Neural progenitor cell (in vitro differentiated cells): Measurements from ENCODE around the gene POM121L2. TPM values are rescaled to one million over a fixed set of nuclear protein-coding genes. Genes with fewer than 3 reads are reported as not detected.
A peak's percentile ranks its signal among the peaks of the same experiment; 100 is the strongest.

Source experiments
- DNase-seq: peaks from one replicate; pipeline ENCODE4 v3.0.0-alpha.2; 2016; ENCODE audit warnings: low spot score
- H2AFZ ChIP-seq: fragments of 200-600 bp; sonication (generic); replicated peaks from 2 replicates; pipeline ENCODE4 v1.6.1; 2016; ENCODE audit warnings: antibody characterized with exemption
- H3F3A ChIP-seq: fragments of 200-600 bp; sonication (generic); 2 replicates; pipeline ENCODE4 v1.6.1; 2016; ENCODE audit warnings: antibody characterized with exemption, low read depth
- H3K27ac ChIP-seq: fragments of 200-600 bp; sonication (generic); 2 replicates; pipeline ENCODE4 v1.5.1; 2016; ENCODE audit warnings: mild to moderate bottlenecking
- H3K27me3 ChIP-seq: fragments of 200-600 bp; sonication (generic); 2 replicates; pipeline ENCODE4 v1.6.1; 2016; ENCODE audit warnings: mild to moderate bottlenecking, moderate library complexity
- H3K36me3 ChIP-seq: fragments of 200-600 bp; sonication (generic); 2 replicates; pipeline ENCODE4 v1.5.1; 2016
- H3K4me1 ChIP-seq: fragments of 200-600 bp; sonication (generic); 2 replicates; pipeline ENCODE4 v1.6.1; 2016; ENCODE audit warnings: mixed run types
- H3K4me2 ChIP-seq: fragments of 200-600 bp; sonication (generic); 2 replicates; pipeline ENCODE4 v1.6.1; 2016
- H3K4me3 ChIP-seq: fragments of 200-600 bp; sonication (generic); 2 replicates; pipeline ENCODE4 v1.5.1; 2016
- H3K79me2 ChIP-seq: fragments of 200-600 bp; sonication (generic); 2 replicates; pipeline ENCODE4 v1.6.1; 2016; ENCODE audit warnings: low read depth
- H3K9ac ChIP-seq: fragments of 200-600 bp; sonication (generic); 2 replicates; pipeline ENCODE4 v1.6.1; 2016
- H3K9me3 ChIP-seq: fragments of 200-600 bp; sonication (generic); 2 replicates; pipeline ENCODE4 v1.5.1; 2016; ENCODE audit warnings: low read depth
- H4K20me1 ChIP-seq: fragments of 200-600 bp; sonication (generic); 2 replicates; pipeline ENCODE4 v1.6.1; 2016; ENCODE audit warnings: low read depth
- H3K27ac Mint-ChIP-seq: 3 replicates; pipeline ENCODE4 v1.8.0; 2021; ENCODE audit warnings: mixed read lengths
- H3K27me3 Mint-ChIP-seq: 2 replicates; pipeline ENCODE4 v1.8.0; 2022; ENCODE audit warnings: low read depth, mild to moderate bottlenecking, inconsistent platforms, moderate library complexity, mixed read lengths; ENCODE audit not compliant: insufficient read depth
- H3K36me3 Mint-ChIP-seq: 3 replicates; pipeline ENCODE4 v1.8.0; 2021; ENCODE audit warnings: mixed read lengths
- H3K4me1 Mint-ChIP-seq: 3 replicates; pipeline ENCODE4 v1.8.0; 2021; ENCODE audit warnings: mixed read lengths
- H3K4me3 Mint-ChIP-seq: 3 replicates; pipeline ENCODE4 v1.8.0; 2021; ENCODE audit warnings: mild to moderate bottlenecking, moderate library complexity, mixed read lengths
- H3K9me3 Mint-ChIP-seq: 3 replicates; pipeline ENCODE4 v1.8.0; 2020; ENCODE audit warnings: mixed read lengths
- EZH2 ChIP-seq: fragments of 200-600 bp; sonication (generic); IDR thresholded peaks from 2 replicates; pipeline ENCODE4 v1.6.1; 2017; ENCODE audit warnings: antibody characterized with exemption, mild to moderate bottlenecking, moderate library complexity
- EZH2phosphoT487 ChIP-seq: fragments of 200-600 bp; sonication (generic); IDR thresholded peaks from 2 replicates; pipeline ENCODE4 v1.6.1; 2017; ENCODE audit warnings: antibody characterized with exemption
- total RNA-seq: library from RNA; depleted of rRNA; stranded (reverse); fragments of >200 nt; gene quantifications from 2 replicates; pipeline ENCODE4 v1.2.3, GENCODE V29; 2015; ENCODE audit warnings: low replicate concordance
- TF ChIP-seq, protein P1 (sequence below): fragments of 200-600 bp; sonication (generic); IDR thresholded peaks from 2 replicates; pipeline ENCODE4 v1.5.1; 2017; ENCODE audit warnings: antibody characterized with exemption, mild to moderate bottlenecking

The POM121L2 gene
- total RNA-seq, 1 donor from 2014 or later = not detected

DNA sequence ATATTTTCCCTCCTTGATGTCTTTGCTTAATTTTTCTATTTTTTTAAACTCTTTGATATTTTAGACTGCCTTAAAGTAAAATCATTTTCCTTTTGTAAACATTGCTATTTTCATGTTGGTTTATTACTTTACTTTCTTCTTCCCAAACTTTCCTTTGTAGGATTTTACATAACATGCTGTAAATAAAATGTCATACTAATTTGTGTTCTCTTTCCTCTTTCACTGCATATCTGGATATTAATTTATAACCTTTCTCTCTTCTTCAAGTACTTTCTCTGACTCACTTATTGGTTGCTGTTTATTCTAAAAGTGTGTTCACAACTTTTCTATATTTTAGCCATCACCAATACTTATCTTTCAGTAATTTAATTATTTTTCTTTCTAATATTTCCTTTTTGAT, 9.3 kb upstream of the POM121L2 start:
- no peak overlapping the region for H3K27ac ChIP-seq
- no peaks in the 10 kb centered on the region for H3K36me3 ChIP-seq
- no peaks in the 10 kb centered on the region for H3F3A ChIP-seq
- no peak overlapping the region for H3K9ac ChIP-seq
- no peak overlapping the region for H3K4me2 ChIP-seq
- no peak overlapping the region for H3K27ac Mint-ChIP-seq
- no peak overlapping the region for H2AFZ ChIP-seq
- no peaks in the 10 kb centered on the region for H3K4me1 ChIP-seq
- H3K36me3 Mint-ChIP-seq = no peaks in the 10 kb centered on the region
- no peak for DNase-seq
- H3K4me3 Mint-ChIP-seq = no peak overlapping the region
- H3K27me3 Mint-ChIP-seq = peaks cover 2% of the 10 kb centered on the region
- TF ChIP-seq EZH2phosphoT487 = no peak
- TF ChIP-seq, protein P1, sequence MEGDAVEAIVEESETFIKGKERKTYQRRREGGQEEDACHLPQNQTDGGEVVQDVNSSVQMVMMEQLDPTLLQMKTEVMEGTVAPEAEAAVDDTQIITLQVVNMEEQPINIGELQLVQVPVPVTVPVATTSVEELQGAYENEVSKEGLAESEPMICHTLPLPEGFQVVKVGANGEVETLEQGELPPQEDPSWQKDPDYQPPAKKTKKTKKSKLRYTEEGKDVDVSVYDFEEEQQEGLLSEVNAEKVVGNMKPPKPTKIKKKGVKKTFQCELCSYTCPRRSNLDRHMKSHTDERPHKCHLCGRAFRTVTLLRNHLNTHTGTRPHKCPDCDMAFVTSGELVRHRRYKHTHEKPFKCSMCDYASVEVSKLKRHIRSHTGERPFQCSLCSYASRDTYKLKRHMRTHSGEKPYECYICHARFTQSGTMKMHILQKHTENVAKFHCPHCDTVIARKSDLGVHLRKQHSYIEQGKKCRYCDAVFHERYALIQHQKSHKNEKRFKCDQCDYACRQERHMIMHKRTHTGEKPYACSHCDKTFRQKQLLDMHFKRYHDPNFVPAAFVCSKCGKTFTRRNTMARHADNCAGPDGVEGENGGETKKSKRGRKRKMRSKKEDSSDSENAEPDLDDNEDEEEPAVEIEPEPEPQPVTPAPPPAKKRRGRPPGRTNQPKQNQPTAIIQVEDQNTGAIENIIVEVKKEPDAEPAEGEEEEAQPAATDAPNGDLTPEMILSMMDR = no peak
- TF ChIP-seq EZH2 = no peak
- H3K4me1 Mint-ChIP-seq = peaks cover 6% of the 10 kb centered on the region
- H4K20me1 ChIP-seq = no peaks in the 10 kb centered on the region
- no peaks in the 10 kb centered on the region for H3K79me2 ChIP-seq
- no peak overlapping the region for H3K4me3 ChIP-seq
- no peaks in the 10 kb centered on the region for H3K9me3 Mint-ChIP-seq
- peaks cover 19% of the 10 kb centered on the region for H3K27me3 ChIP-seq
- H3K9me3 ChIP-seq = no peaks in the 10 kb centered on the region

DNA sequence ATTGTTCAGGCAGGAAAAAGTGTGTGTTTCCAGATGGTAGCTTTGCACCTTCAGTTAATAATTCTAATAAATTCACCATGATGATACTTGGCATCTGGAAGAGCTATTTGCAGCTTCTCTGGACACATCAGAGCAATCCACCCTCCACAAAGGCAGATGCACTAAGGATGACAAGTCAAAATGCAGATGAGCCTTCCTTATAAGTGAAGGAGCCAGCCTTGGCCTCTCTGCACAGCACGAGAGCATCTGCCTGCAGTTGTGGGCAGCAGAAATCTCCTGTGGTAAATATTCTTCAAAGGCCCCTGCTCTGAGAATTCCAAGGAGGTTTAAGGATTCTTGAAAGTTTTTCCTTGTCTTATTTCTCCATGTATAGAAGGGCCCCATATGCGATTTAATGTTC, 6.9 kb upstream of the POM121L2 start:
- Histone ChIP-seq H3K4me1 (no peaks in the 10 kb centered on the region), H4K20me1 (no peaks in the 10 kb centered on the region), H3K36me3 (no peaks in the 10 kb centered on the region), H3K27me3 (peaks cover 23% of the 10 kb centered on the region), H3K9ac (no peak overlapping the region), H3K4me2 (no peak overlapping the region), H3K4me3 (no peak overlapping the region), H3F3A (no peaks in the 10 kb centered on the region), H3K27ac (no peak overlapping the region), H3K9me3 (no peaks in the 10 kb centered on the region), H3K79me2 (no peaks in the 10 kb centered on the region), H2AFZ (no peak overlapping the region)
- Mint-ChIP-seq H3K4me1 (peaks cover 6% of the 10 kb centered on the region), H3K9me3 (peaks cover 2% of the 10 kb centered on the region), H3K27ac (no peak overlapping the region), H3K27me3 (peaks cover 2% of the 10 kb centered on the region), H3K36me3 (no peaks in the 10 kb centered on the region), H3K4me3 (no peak overlapping the region)
- no peak for TF ChIP-seq EZH2phosphoT487
- TF ChIP-seq EZH2 = no peak
- TF ChIP-seq, protein P1 = no peak
- no peak for DNase-seq

DNA sequence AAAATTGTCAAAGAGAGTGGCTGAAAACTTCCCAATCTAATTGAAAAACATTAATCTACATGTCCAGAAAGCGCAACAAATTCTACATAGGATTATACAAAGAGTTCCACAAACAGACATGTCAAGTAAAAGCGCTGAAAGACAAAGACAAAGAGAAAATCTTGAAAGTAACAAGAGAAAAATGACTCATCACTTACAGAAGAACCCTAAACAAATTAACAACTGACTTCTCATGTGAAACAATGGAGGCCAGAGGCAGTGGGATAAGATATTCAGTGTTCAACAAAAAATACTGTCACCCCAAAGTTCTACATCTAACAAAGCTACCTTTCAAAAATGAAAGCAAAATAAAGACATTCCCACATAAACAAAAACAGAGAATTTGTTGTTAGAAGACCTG, 2.0 kb upstream of the POM121L2 start:
- Histone ChIP-seq H3K36me3 (no peaks in the 10 kb centered on the region), H3F3A (no peaks in the 10 kb centered on the region), H3K27me3 (peaks cover 72% of the 10 kb centered on the region), H2AFZ (no peak overlapping the region), H3K4me1 (peaks cover 3% of the 10 kb centered on the region), H3K4me3 (no peak overlapping the region), H3K27ac (no peak overlapping the region), H3K79me2 (no peaks in the 10 kb centered on the region), H3K4me2 (no peak overlapping the region), H4K20me1 (no peaks in the 10 kb centered on the region), H3K9ac (no peak overlapping the region), H3K9me3 (no peaks in the 10 kb centered on the region)
- no peak for DNase-seq
- TF ChIP-seq EZH2phosphoT487 (no peak), EZH2 (no peak)
- TF ChIP-seq, protein P1 = no peak
- Mint-ChIP-seq H3K9me3 (peaks cover 14% of the 10 kb centered on the region), H3K27me3 (peaks cover 25% of the 10 kb centered on the region), H3K4me1 (peaks cover 6% of the 10 kb centered on the region), H3K27ac (no peak overlapping the region), H3K4me3 (no peak overlapping the region), H3K36me3 (no peaks in the 10 kb centered on the region)

DNA sequence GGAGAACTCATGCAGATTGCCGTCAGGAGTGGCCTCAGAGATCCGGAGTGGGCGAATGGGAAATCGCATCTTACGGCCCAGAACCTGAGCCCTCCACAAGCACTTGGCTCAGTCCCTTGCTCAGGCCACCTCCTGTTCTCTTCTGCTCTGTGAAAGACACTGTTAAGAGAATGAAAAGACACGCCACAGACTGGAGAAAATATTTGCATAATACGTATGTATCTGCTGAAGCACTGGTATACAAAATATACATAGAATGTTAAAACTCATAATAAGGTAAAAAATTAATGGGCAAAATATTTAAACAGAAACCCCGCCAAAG, 838 bp upstream of the POM121L2 start:
- Histone ChIP-seq H3F3A (no peaks in the 10 kb centered on the region), H3K4me1 (peaks cover 3% of the 10 kb centered on the region), H4K20me1 (no peaks in the 10 kb centered on the region), H3K27ac (no peak overlapping the region), H2AFZ (no peak overlapping the region), H3K4me2 (peak overlapping the region; percentile 85), H3K4me3 (peak overlapping the region; percentile 71), H3K27me3 (peaks cover 84% of the 10 kb centered on the region), H3K36me3 (no peaks in the 10 kb centered on the region), H3K9me3 (no peaks in the 10 kb centered on the region), H3K79me2 (no peaks in the 10 kb centered on the region), H3K9ac (no peak overlapping the region)
- TF ChIP-seq, protein P1 = no peak
- TF ChIP-seq EZH2 (no peak), EZH2phosphoT487 (no peak)
- H3K27ac Mint-ChIP-seq = no peak overlapping the region
- DNase-seq = no peak
- peaks cover 6% of the 10 kb centered on the region for H3K4me1 Mint-ChIP-seq
- peaks cover 14% of the 10 kb centered on the region for H3K9me3 Mint-ChIP-seq
- no peaks in the 10 kb centered on the region for H3K36me3 Mint-ChIP-seq
- H3K27me3 Mint-ChIP-seq = peaks cover 26% of the 10 kb centered on the region
- H3K4me3 Mint-ChIP-seq = peak overlapping the region; percentile 93
